ENCODE data around the gene SOX6. TPM values are rescaled to one million over a fixed set of nuclear protein-coding genes. Genes with fewer than 3 reads are reported as not detected.

The SOX6 gene
- total RNA-seq, 1 experiment from 2014 or later = not detected

DNA sequence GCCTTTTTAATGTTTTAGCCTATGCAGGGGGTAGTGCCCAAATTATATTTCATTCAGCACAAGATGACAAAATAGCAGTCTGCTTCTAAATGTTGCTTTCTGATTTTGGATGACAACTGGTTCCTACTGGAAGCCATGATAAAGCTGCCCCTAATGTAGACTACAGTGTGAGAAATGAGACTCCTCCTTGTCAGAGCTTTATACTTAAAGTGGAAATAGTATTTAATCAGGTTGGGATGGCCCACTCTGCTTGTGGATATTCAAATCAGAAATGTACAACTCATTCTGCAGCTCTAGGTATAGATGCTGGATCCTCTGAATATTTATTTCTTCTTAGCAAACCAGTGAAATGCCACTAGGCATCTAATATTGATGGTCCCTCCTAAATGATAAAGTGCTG lies 171.3 kb downstream of the SOX6 start:
- Histone ChIP-seq H4K8ac (replicated peaks; ENCODE audit: insufficient read length, low read depth, low read length) (no peak overlapping the region), H2AK5ac (ENCODE audit: insufficient read length, low read length) (no peak overlapping the region), H3K4me1 (ENCODE audit: insufficient read depth, low read length) (no peaks in the 10 kb centered on the region; the same call in 1 of the 2 replicates), H4K91ac (ENCODE audit: insufficient read length, low read depth, low read length) (no peak overlapping the region), H4K20me1 (ENCODE audit: control insufficient read depth, insufficient read depth, insufficient read length) (no peaks in the 10 kb centered on the region), H2BK120ac (ENCODE audit: low read depth, low read length, poor library complexity, severe bottlenecking) (no peak overlapping the region), H4K5ac (ENCODE audit: insufficient read length, low read depth, low read length) (no peak overlapping the region), H3K79me1 (ENCODE audit: insufficient read depth, low read depth, low read length, poor library complexity, severe bottlenecking) (no peaks in the 10 kb centered on the region), H2BK20ac (ENCODE audit: low read depth, low read length, poor library complexity, severe bottlenecking) (no peak overlapping the region), H3K27me3 (ENCODE audit: insufficient read depth, low read length) (no peaks in the 10 kb centered on the region), H3K79me2 (ENCODE audit: insufficient read depth, low read length) (no peaks in the 10 kb centered on the region), H3K14ac (ENCODE audit: insufficient read depth, low read length) (no peak overlapping the region), H3K9ac (ENCODE audit: extremely low read depth, insufficient read length, low read length) (no peak overlapping the region), H2BK12ac (ENCODE audit: insufficient read length, low read depth, low read length) (no peak overlapping the region), H3K23me2 (ENCODE audit: insufficient read length, low read depth, low read length, poor library complexity, severe bottlenecking) (no peaks in the 10 kb centered on the region), H3K9me3 (ENCODE audit: control insufficient read depth, low read depth, low read length) (no peaks in the 10 kb centered on the region), H2BK15ac (ENCODE audit: low read depth, low read length) (no peak overlapping the region), H3K18ac (ENCODE audit: insufficient read length, low read depth, low read length) (no peak overlapping the region), H3K23ac (ENCODE audit: insufficient read length, low read depth, low read length) (no peak overlapping the region), H3K56ac (ENCODE audit: insufficient read length, low read depth, low read length) (no peak overlapping the region), H3K27ac (ENCODE audit: insufficient read length, low read depth, low read length) (no peak overlapping the region), H2AFZ (ENCODE audit: low read length) (no peak overlapping the region), H3K4ac (ENCODE audit: low read depth, low read length) (no peak overlapping the region), H3K4me2 (ENCODE audit: insufficient read depth, insufficient read length, low read length) (no peak overlapping the region), H3T11ph (ENCODE audit: low read length) (no peak overlapping the region), H2BK5ac (ENCODE audit: insufficient read length, low read length) (no peak overlapping the region)
- H3K9me3 Mint-ChIP-seq = no peaks in the 10 kb centered on the region; a peak in 1 of 5 replicates
- peaks cover 2% of the 10 kb centered on the region; the same call in 1 of the 2 replicates for H3K27me3 Mint-ChIP-seq (ENCODE audit: low read depth)
- TF ChIP-seq, protein P1, sequence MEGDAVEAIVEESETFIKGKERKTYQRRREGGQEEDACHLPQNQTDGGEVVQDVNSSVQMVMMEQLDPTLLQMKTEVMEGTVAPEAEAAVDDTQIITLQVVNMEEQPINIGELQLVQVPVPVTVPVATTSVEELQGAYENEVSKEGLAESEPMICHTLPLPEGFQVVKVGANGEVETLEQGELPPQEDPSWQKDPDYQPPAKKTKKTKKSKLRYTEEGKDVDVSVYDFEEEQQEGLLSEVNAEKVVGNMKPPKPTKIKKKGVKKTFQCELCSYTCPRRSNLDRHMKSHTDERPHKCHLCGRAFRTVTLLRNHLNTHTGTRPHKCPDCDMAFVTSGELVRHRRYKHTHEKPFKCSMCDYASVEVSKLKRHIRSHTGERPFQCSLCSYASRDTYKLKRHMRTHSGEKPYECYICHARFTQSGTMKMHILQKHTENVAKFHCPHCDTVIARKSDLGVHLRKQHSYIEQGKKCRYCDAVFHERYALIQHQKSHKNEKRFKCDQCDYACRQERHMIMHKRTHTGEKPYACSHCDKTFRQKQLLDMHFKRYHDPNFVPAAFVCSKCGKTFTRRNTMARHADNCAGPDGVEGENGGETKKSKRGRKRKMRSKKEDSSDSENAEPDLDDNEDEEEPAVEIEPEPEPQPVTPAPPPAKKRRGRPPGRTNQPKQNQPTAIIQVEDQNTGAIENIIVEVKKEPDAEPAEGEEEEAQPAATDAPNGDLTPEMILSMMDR (conservative IDR thresholded peaks at IDR 0.05) = no peak
- H3K36me3 Mint-ChIP-seq (ENCODE audit: insufficient read depth in 1 of 3, low read depth in 3 of 3) = no peaks in the 10 kb centered on the region
- DNase-seq = no peak
- peaks cover 25 to 28% of the 10 kb centered on the region in 2 experiments for H3K4me1 Mint-ChIP-seq
- H3K27ac Mint-ChIP-seq = no peak overlapping the region
- H3K4me3 Mint-ChIP-seq = no peak overlapping the region
